HEK293T (cell line): Measurements from ENCODE around the gene RPL10.

Experiments
- CTCF ChIA-PET: fragments of 350-600 bp; formaldehyde crosslinking; extraction: SDS; loops from one replicate; lab custom pipeline; 2021; ENCODE audit warnings: antibody characterized with exemption, inconsistent platforms; lab: Yijun Ruan, JAX
- POLR2A ChIA-PET: fragments of 350-600 bp; formaldehyde crosslinking; extraction: SDS; loops from one replicate; lab custom pipeline; 2020; ENCODE audit warnings: antibody characterized with exemption, inconsistent platforms; lab: Yijun Ruan, JAX
- DNase-seq: peaks from one replicate; pipeline ENCODE4 v3.0.0; 2012; ENCODE audit warnings: mixed read lengths; ENCODE audit errors: extremely low spot score
- ARNT ChIP-seq: fragments of 450-650 bp; IDR thresholded peaks from 2 replicates; pipeline ENCODE4 v1.6.1; 2017; ENCODE audit warnings: mild to moderate bottlenecking
- BHLHE40 ChIP-seq: fragments of 450-650 bp; IDR thresholded peaks from 2 replicates; pipeline ENCODE4 v1.6.1; 2016; ENCODE audit warnings: mild to moderate bottlenecking, moderate library complexity, borderline replicate concordance
- CTBP1 ChIP-seq: fragments of 450-650 bp; IDR thresholded peaks from 2 replicates; pipeline ENCODE4 v1.6.1; 2016; ENCODE audit warnings: borderline replicate concordance
- ELF4 ChIP-seq: fragments of 450-650 bp; IDR thresholded peaks from 2 replicates; pipeline ENCODE4 v1.6.1; 2017; ENCODE audit warnings: antibody characterized with exemption
- FOXA1 ChIP-seq: fragments of 450-650 bp; IDR thresholded peaks from 2 replicates; pipeline ENCODE4 v1.6.1; 2016; ENCODE audit warnings: mild to moderate bottlenecking
- FOXK2 ChIP-seq: fragments of 450-650 bp; IDR thresholded peaks from 2 replicates; pipeline ENCODE4 v1.6.1; 2016; ENCODE audit warnings: mild to moderate bottlenecking
- FOXM1 ChIP-seq: fragments of 450-650 bp; IDR thresholded peaks from 2 replicates; pipeline ENCODE4 v1.6.1; 2017; ENCODE audit warnings: mild to moderate bottlenecking, borderline replicate concordance
- HDGF ChIP-seq: fragments of 450-650 bp; IDR thresholded peaks from 2 replicates; pipeline ENCODE4 v1.6.1; 2017; ENCODE audit warnings: antibody characterized with exemption, borderline replicate concordance
- L3MBTL2 ChIP-seq: fragments of 450-650 bp; conservative IDR thresholded peaks from 2 replicates; pipeline ENCODE4 v1.6.1; 2016; ENCODE audit warnings: mild to moderate bottlenecking
- LEF1 ChIP-seq: fragments of 450-650 bp; IDR thresholded peaks from 2 replicates; pipeline ENCODE4 v1.6.1; 2017; ENCODE audit warnings: mild to moderate bottlenecking, borderline replicate concordance
- NFRKB ChIP-seq: fragments of 450-650 bp; IDR thresholded peaks from 2 replicates; pipeline ENCODE4 v1.6.1; 2016; ENCODE audit warnings: mild to moderate bottlenecking, moderate library complexity
- PKNOX1 ChIP-seq: fragments of 450-650 bp; IDR thresholded peaks from 2 replicates; pipeline ENCODE4 v1.6.1; 2016
- SP1 ChIP-seq: fragments of 450-650 bp; IDR thresholded peaks from 2 replicates; pipeline ENCODE4 v1.6.1; 2017
- SUZ12 ChIP-seq: fragments of 450-650 bp; IDR thresholded peaks from 2 replicates; pipeline ENCODE4 v1.6.1; 2016; ENCODE audit warnings: mild to moderate bottlenecking
- TARDBP ChIP-seq: fragments of 450-650 bp; IDR thresholded peaks from 2 replicates; pipeline ENCODE4 v1.6.1; 2016
- ZNF384 ChIP-seq: fragments of 450-650 bp; IDR thresholded peaks from 2 replicates; pipeline ENCODE4 v1.6.1; 2016

RPL10 gene

GRCh38 chrX:154351183-154352011 lies 46.8 kb upstream of the RPL10 start:
- no peak for DNase-seq
- POLR2A ChIA-PET: no interaction called here
- CTCF ChIA-PET: no interaction called here
- TF ChIP-seq L3MBTL2: no peak
- TF ChIP-seq SUZ12: no peak
- TF ChIP-seq FOXA1: no peak
- no peak for TF ChIP-seq ZNF384
- TF ChIP-seq ARNT: no peak
- TF ChIP-seq SP1: no peak
- TF ChIP-seq FOXM1: no peak
- no peak for TF ChIP-seq ELF4
- TF ChIP-seq LEF1: no peak

- POLR2A ChIA-PET: no interaction called here
- CTCF ChIA-PET: no interaction called here
- TF ChIP-seq FOXA1 (no peak), CTBP1 (no peak), ARNT (no peak), L3MBTL2 (no peak), LEF1 (no peak), HDGF (no peak), SUZ12 (no peak)
- DNase-seq: no peak
These were observed 46.2 kb upstream of the RPL10 start for GRCh38 chrX:154352012-154352401.

GRCh38 chrX:154352466-154352865 lies 45.7 kb upstream of the RPL10 start:
- TF ChIP-seq TARDBP: no peak
- TF ChIP-seq PKNOX1: no peak
- no peak for TF ChIP-seq ZNF384
- no peak for TF ChIP-seq SUZ12
- no peak for TF ChIP-seq FOXK2
- no peak for TF ChIP-seq BHLHE40
- TF ChIP-seq NFRKB: no peak
- no peak for TF ChIP-seq FOXM1
- no peak for TF ChIP-seq HDGF
- TF ChIP-seq LEF1: no peak
- TF ChIP-seq ELF4: no peak
- no peak for TF ChIP-seq ARNT
- TF ChIP-seq FOXA1: no peak
- TF ChIP-seq L3MBTL2: no peak
- TF ChIP-seq CTBP1: no peak
- TF ChIP-seq SP1: no peak
- no peak for DNase-seq
- ChIA-PET CTCF (no interaction called here), POLR2A (no interaction called here)

- DNase-seq: no peak
- ChIA-PET POLR2A (no interaction called here), CTCF (no interaction called here)
- TF ChIP-seq PKNOX1 (no peak), ARNT (no peak), ZNF384 (no peak), FOXK2 (no peak), FOXM1 (no peak), LEF1 (no peak), L3MBTL2 (no peak), TARDBP (no peak), CTBP1 (no peak), FOXA1 (no peak), HDGF (no peak), SUZ12 (no peak)
These were observed 44.9 kb upstream of the RPL10 start for GRCh38 chrX:154353172-154353843.

- POLR2A ChIA-PET: no interaction called here
- CTCF ChIA-PET: no interaction called here
- TF ChIP-seq NFRKB: no peak
- TF ChIP-seq FOXK2: no peak
- no peak for TF ChIP-seq SUZ12
- no peak for TF ChIP-seq CTBP1
- TF ChIP-seq ARNT: no peak
- no peak for TF ChIP-seq L3MBTL2
- no peak for TF ChIP-seq TARDBP
- no peak for TF ChIP-seq HDGF
- no peak for TF ChIP-seq FOXM1
- TF ChIP-seq ELF4: no peak
- no peak for TF ChIP-seq ZNF384
- no peak for TF ChIP-seq SP1
- no peak for TF ChIP-seq BHLHE40
- TF ChIP-seq FOXA1: no peak
- TF ChIP-seq LEF1: no peak
- no peak for DNase-seq
These were observed 44.2 kb upstream of the RPL10 start for GRCh38 chrX:154354013-154354412.

- TF ChIP-seq TARDBP: no peak
- no peak for TF ChIP-seq SP1
- no peak for TF ChIP-seq NFRKB
- CTCF ChIA-PET: no interaction called here
- POLR2A ChIA-PET: no interaction called here
- no peak for DNase-seq
These were observed 43.7 kb upstream of the RPL10 start for GRCh38 chrX:154354516-154354915.
